Esophagus squamous epithelium (tissue), 5 donors: ENCODE measurements around the gene ULBP1. TPM values are rescaled to one million over a fixed set of nuclear protein-coding genes. Genes with fewer than 3 reads are reported as not detected.
"Not testable (repeated sequence)": the region's sequence is repeated elsewhere in the genome, so short reads cannot be mapped to it uniquely, and the experiment has no call there.

Source experiments
- DNase-seq: peaks from one replicate; lab custom pipeline; 2025; lab: John Stamatoyannopoulos, UW
- H3K27ac ChIP-seq, 4 donors: fragments of 200-600 bp; sonication (generic); one replicate each; pipeline ENCODE4 v1.5.1; 2016 to 2019; ENCODE audit warnings: mild to moderate bottlenecking in 1 of 4
- H3K27me3 ChIP-seq, 4 donors: fragments of 200-600 bp; sonication (generic); 1 replicate in 3 of 4; 2 replicates in 1 of 4; pipeline versions ENCODE4 v1.5.1 to v1.6.0; 2017 to 2021; ENCODE audit warnings: antibody characterized with exemption in 1 of 4
- H3K36me3 ChIP-seq, 3 donors: fragments of 200-600 bp; sonication (generic); one replicate each; pipeline ENCODE4 v1.5.1; 2016 to 2019
- H3K4me1 ChIP-seq, 3 donors: fragments of 200-600 bp; sonication (generic); one replicate each; pipeline ENCODE4 v1.5.1; 2017 to 2019
- H3K4me3 ChIP-seq, 4 donors: fragments of 200-600 bp; sonication (generic); 1 replicate in 3 of 4; 2 replicates in 1 of 4; pipeline ENCODE4 v1.5.1; 2016 to 2019; ENCODE audit warnings: mild to moderate bottlenecking in 2 of 4, moderate library complexity in 1 of 4
- H3K9me3 ChIP-seq, 3 donors: fragments of 200-600 bp; sonication (generic); one replicate each; pipeline ENCODE4 v1.5.1; 2016 to 2019
- POLR2A ChIP-seq, 4 donors: fragments of 450-650 bp; IDR thresholded peaks; one replicate each; pipeline ENCODE4 v1.6.1; 2017; ENCODE audit warnings: antibody characterized with exemption in 4 of 4, mild to moderate bottlenecking in 4 of 4, moderate library complexity in 3 of 4
- WGBS, 2 donors: methylation state at CpG; one replicate each; pipeline ENCODE4 v1.1.5; 2018; 5-methylcytosine and 5-hydroxymethylcytosine counted together
- intact Hi-C: fragments of 100-400 bp; cut with DNase I; formaldehyde crosslinking; loops from one replicate; pipeline ENCODE4 v1.15.0; 2022
- total RNA-seq, 4 donors: library from RNA; depleted of rRNA; stranded (reverse); fragments of >200 nt; gene quantifications; one replicate each; pipeline ENCODE4 v1.1.0, GENCODE V29; 2016
- TF ChIP-seq, protein P1 (sequence below), 6 experiments: fragments of 450-650 bp in 4 of 6; fragments of 200-600 bp in 2 of 6; sonication (generic) in 2 of 6; IDR thresholded peaks; one replicate each; pipeline ENCODE4 v1.5.1; 2016 to 2019; ENCODE audit warnings: antibody characterized with exemption in 6 of 6, mild to moderate bottlenecking in 4 of 6, moderate library complexity in 4 of 6
- donor health status: DM: yes; HTN: yes; CAD: no.

Gene ULBP1
- total RNA-seq, 4 donors from 2014 or later: 0.26 to 0.27 TPM; not detected in 2

DNA sequence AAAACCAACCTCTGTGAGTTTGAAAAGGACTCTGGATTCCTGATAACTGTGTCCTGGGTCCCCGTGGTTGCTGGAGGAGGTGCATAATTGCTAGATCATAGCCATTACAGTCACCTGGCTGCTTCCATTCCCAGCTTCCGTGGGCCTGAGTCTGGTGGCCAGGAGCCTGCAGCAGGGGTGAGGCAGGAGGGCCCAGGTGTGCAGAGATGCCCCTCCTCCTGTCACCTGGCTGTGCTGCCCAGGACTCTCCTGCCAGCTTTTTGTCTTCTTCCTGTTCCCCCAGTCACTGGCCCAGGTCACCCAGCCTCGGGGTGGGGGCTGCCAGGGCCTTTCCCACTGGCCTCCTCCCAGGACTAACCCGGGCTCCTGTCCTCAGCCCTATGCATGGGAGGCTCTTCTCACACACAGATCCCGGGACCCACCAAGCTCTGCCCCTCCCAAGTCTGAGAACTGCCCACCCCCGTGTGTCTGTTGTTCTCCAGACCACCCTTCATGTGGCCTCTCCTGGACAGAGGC lies 31.6 kb downstream of the ULBP1 start:
- Histone ChIP-seq H3K9me3 (no peaks in the 10 kb centered on the region), H3K4me1 (peaks cover 8 to 14% (median 10%) of the 10 kb centered on the region in 3 donors), H3K4me3 (no peak overlapping the region), H3K27me3 (peaks cover 0 to 97% (median 23%) of the 10 kb centered on the region in 4 donors), H3K27ac (no peak overlapping the region), H3K36me3 (no peaks in the 10 kb centered on the region)
- WGBS, 2 donors: 66 to 71% methylated on average over 4 to 5 of the region's 6 CpGs
- TF ChIP-seq, protein P1, sequence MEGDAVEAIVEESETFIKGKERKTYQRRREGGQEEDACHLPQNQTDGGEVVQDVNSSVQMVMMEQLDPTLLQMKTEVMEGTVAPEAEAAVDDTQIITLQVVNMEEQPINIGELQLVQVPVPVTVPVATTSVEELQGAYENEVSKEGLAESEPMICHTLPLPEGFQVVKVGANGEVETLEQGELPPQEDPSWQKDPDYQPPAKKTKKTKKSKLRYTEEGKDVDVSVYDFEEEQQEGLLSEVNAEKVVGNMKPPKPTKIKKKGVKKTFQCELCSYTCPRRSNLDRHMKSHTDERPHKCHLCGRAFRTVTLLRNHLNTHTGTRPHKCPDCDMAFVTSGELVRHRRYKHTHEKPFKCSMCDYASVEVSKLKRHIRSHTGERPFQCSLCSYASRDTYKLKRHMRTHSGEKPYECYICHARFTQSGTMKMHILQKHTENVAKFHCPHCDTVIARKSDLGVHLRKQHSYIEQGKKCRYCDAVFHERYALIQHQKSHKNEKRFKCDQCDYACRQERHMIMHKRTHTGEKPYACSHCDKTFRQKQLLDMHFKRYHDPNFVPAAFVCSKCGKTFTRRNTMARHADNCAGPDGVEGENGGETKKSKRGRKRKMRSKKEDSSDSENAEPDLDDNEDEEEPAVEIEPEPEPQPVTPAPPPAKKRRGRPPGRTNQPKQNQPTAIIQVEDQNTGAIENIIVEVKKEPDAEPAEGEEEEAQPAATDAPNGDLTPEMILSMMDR (IDR thresholded peaks at IDR 0.05): no peak
- intact Hi-C loops: no loop called here
- DNase-seq: no peak

DNA sequence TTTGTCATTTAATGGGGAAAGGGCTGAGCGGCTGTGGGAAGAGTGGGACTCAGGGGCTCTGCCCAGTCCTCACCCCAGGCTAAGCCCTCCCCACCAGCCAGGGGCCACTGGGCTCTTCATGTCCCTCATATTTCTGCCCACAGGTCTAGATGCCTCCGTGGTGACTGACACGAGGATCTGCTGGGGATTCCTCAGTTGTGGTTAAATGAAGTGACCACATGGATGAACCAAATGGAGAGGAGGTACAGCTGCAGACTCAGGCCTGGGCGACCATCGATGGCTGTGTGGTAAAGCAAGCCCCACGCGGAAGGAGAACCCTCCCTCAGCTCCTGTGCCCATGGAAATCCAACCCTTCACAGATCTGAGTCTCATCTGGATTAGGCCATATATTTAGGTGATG lies 32.2 kb downstream of the ULBP1 start:
- WGBS, 2 donors: 91% methylated on average over 5 of the region's 7 CpGs; no CpG with 5 or more reads in 1 of the 2 donors
- TF ChIP-seq, protein P1 (IDR thresholded peaks at IDR 0.05): no peak
- no peak for TF ChIP-seq POLR2A (IDR thresholded peaks at IDR 0.05)
- no peak for DNase-seq
- Histone ChIP-seq H3K9me3 (no peaks in the 10 kb centered on the region), H3K4me3 (no peak overlapping the region), H3K27me3 (peaks cover 0 to 97% (median 18%) of the 10 kb centered on the region in 4 donors), H3K36me3 (no peaks in the 10 kb centered on the region), H3K4me1 (peaks cover 2 to 7% (median 4%) of the 10 kb centered on the region in 3 donors), H3K27ac (no peak overlapping the region)
- intact Hi-C loops: no loop called here

DNA sequence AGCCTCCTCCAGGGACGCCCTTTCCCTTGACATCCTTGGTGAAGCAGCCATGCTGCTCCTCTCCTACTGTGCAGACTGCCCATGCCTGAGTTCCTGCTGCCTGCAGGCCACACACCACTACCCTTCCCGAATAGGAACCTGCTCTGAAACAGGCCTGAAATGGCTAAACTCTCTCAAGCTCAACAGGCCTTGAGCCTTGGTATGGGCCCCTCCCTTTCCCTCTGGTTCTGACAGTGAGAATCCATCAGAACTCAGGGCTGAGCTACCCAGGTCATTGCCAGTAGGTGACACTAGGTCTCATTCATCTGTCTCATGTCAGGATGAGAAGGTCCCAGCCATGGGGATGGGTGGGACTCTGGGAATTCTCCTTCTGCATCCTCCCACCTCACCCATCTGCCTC lies 35.9 kb downstream of the ULBP1 start:
- Histone ChIP-seq H3K4me3 (no peak overlapping the region), H3K4me1 (peaks cover 0 to 6% (median 6%) of the 10 kb centered on the region in 3 donors), H3K36me3 (no peaks in the 10 kb centered on the region), H3K27me3 (peaks cover 0 to 96% (median under 1%) of the 10 kb centered on the region in 4 donors), H3K27ac (no peak overlapping the region), H3K9me3 (no peaks in the 10 kb centered on the region)
- TF ChIP-seq, protein P1 (IDR thresholded peaks at IDR 0.05): no peak
- no peak for TF ChIP-seq POLR2A (IDR thresholded peaks at IDR 0.05)
- intact Hi-C loops: no loop called here
- WGBS, 2 donors: 64 to 79% methylated on average over 2 of the region's 2 CpGs
- DNase-seq: no peak

DNA sequence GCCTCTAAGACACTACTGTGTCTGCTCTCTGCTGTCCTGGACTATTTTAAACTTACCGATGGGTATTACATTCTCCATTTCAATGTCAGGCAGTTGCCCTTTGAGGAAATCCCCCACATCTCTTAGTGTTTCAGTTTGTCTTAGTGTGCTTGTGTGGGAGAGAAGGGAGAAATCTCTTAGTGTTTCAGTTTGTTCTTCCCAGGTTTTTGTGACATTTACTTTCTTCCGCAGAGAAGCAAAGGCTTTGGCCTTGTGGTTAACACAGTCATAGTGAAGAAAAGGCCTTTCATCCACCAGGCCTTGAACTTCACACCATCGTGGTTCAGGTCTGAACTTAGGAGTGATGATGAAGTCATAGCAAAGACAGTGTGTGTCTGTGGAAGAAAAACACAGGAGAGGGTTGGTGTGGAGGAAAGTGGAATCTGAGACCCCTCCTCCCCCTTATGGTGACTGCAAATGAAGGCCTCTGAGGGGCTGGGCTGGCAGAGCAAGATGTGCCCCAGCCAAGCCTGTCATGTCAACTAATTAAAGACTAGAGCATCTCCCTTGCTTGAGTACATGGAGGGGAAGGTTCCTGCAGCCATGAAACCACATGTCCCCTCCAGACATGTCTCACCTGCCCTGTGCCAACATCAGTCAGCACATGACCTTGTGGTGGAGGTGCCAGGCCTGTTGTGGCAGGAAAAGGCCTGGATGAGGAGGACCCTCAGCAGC lies 37.7 kb downstream of the ULBP1 start:
- H3K27ac ChIP-seq: no peak overlapping the region
- peaks cover 0 to 94% (median 0%) of the 10 kb centered on the region in 4 donors for H3K27me3 ChIP-seq
- intact Hi-C loops: no loop called here
- TF ChIP-seq POLR2A (IDR thresholded peaks at IDR 0.05): no peak
- TF ChIP-seq, protein P1 (IDR thresholded peaks at IDR 0.05): no peak
- DNase-seq: no peak
- H3K4me1 ChIP-seq: peaks cover 6 to 19% (median 12%) of the 10 kb centered on the region in 3 donors
- 76 to 78% methylated on average over 2 to 3 of the region's 3 CpGs for WGBS, 2 donors
- no peaks in the 10 kb centered on the region for H3K9me3 ChIP-seq
- no peaks in the 10 kb centered on the region for H3K36me3 ChIP-seq
- H3K4me3 ChIP-seq: no peak overlapping the region

DNA sequence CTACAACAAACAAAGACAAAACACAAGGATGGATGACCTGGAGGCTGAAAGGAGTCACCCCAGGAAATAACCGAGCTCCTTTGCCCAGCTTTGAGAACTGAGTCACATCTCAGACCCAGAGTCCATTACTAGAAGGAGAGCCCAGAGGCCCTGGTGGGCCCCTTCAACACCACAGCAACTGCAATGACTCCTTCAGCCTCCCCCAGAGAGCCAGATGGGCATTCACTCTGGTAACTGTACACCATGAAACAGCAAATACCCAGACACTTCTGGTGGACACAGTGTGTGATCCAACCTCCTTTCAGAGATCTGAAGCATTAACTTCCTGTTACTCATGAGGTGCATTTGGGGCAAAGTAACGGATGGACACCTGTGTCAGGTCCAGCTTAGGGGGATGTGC lies 39.0 kb downstream of the ULBP1 start:
- Histone ChIP-seq H3K36me3 (no peaks in the 10 kb centered on the region), H3K27me3 (peaks cover 0 to 94% (median 0%) of the 10 kb centered on the region in 4 donors), H3K4me3 (no peak overlapping the region), H3K27ac (no peak overlapping the region), H3K4me1 (peaks cover 6 to 19% (median 12%) of the 10 kb centered on the region in 3 donors), H3K9me3 (no peaks in the 10 kb centered on the region)
- intact Hi-C loops: no loop called here
- TF ChIP-seq, protein P1 (IDR thresholded peaks at IDR 0.05): no peak
- TF ChIP-seq POLR2A (IDR thresholded peaks at IDR 0.05): no peak
- DNase-seq: no peak
- WGBS, 2 donors: 76 to 83% methylated on average over 1 to 2 of the region's 2 CpGs

DNA sequence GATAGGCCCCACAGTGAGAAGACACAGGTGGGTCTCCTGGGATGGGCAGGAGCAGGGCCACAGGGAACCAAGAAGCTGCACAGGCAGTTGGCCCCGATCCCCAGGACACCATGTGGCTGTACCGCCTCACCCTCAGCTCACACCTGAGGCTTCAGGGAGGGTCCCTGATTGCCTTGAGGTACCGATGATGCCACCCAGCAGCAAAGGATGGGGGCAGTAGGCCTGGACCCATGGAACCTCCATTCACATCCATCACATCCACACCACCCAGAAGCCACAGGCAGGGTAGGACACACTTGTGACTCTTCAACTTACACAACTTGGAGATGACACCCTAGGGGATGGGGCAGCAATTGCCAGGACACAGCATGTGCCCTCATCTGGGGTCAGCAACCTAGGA lies 39.9 kb downstream of the ULBP1 start:
- intact Hi-C loops, DNase-seq, H3K27ac ChIP-seq, H3K36me3 ChIP-seq, H3K9me3 ChIP-seq, H3K4me3 ChIP-seq: not testable (repeated sequence)
- Histone ChIP-seq H3K4me1 (peaks cover 6 to 27% (median 12%) of the 10 kb centered on the region in 3 donors), H3K27me3 (peaks cover 0 to 97% (median 2%) of the 10 kb centered on the region in 4 donors)
- WGBS, 2 donors: 80 to 100% methylated on average over 1 of the region's 3 CpGs
